Upper lobe of right lung (tissue), 1 donor: Measurements from ENCODE around the gene C2orf81. TPM values are rescaled to one million over a fixed set of nuclear protein-coding genes. Genes with fewer than 3 reads are reported as not detected.
A peak's percentile ranks its signal among the peaks of the same experiment; 100 is the strongest.

Experiments
- ATAC-seq: fragments of 200-7000 bp; cut with Tn5 transposase; one replicate; pipeline ENCODE4 v1.9.1; 2020; ENCODE audit warnings: mild to moderate bottlenecking, moderate library complexity
- DNase-seq: peaks from one replicate; pipeline ENCODE4 v3.0.0-alpha.2; 2020
- H3K27ac ChIP-seq: fragments of 200-600 bp; one replicate; pipeline ENCODE4 v1.8.0; 2022
- H3K27me3 ChIP-seq: fragments of 200-600 bp; one replicate; pipeline ENCODE4 v1.8.0; 2022; ENCODE audit warnings: mild to moderate bottlenecking
- H3K36me3 ChIP-seq: fragments of 200-600 bp; one replicate; pipeline ENCODE4 v1.8.0; 2022
- H3K4me1 ChIP-seq: fragments of 200-600 bp; one replicate; pipeline ENCODE4 v1.8.0; 2022
- H3K4me3 ChIP-seq: fragments of 200-600 bp; one replicate; pipeline ENCODE4 v1.8.0; 2022; ENCODE audit warnings: mild to moderate bottlenecking
- H3K9me3 ChIP-seq: fragments of 200-600 bp; one replicate; pipeline ENCODE4 v1.8.0; 2022
- CTCF ChIP-seq: fragments of 200-600 bp; IDR thresholded peaks from one replicate; pipeline ENCODE4 v1.8.0; 2022; ENCODE audit warnings: antibody characterized with exemption
- intact Hi-C: fragments of 100-400 bp; cut with DNase I; formaldehyde crosslinking; loops from one replicate; pipeline ENCODE4 v1.11.0; 2022
- total RNA-seq: library from RNA; stranded (reverse); fragmentation: NEBNext Ultra II Directional; extraction: Animal tissue kit (Norgen Biotek cat#: 25700); gene quantifications from one replicate; pipeline ENCODE4 v1.2.1, GENCODE V29; 2021
- donor health status: DM: no; HTN: yes; CAD: no; lungs with severe emphysema.

The C2orf81 gene
- total RNA-seq, 1 donor from 2014 or later, result 2.1 TPM

DNA sequence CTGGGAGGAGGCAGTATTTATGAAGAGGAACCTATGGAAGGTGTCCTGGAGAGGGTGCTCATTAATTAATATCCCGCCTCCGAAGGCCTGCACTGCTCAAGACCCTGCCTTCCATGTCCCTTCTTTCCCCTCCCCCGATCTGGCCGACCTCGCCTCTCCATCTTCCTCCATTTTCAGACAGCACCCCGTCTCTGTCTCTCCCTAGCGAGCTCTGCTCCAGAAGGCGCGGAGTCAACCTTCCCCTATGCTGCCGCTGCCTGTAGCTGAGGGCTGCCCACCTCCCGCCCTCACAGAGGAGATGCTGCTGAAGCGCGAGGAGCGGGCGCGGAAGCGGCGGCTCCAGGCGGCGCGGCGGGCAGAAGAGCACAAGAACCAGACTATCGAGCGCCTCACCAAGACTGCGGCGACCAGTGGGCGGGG lies 35.7 kb upstream of the C2orf81 start:
- H3K4me3 ChIP-seq, result peak overlapping the region; percentile 90
- ATAC-seq, result no peak
- H3K4me1 ChIP-seq, result peaks cover 33% of the 10 kb centered on the region
- intact Hi-C loops, result no loop called here
- DNase-seq, result no peak
- H3K36me3 ChIP-seq, result peaks cover 12% of the 10 kb centered on the region
- no peak for TF ChIP-seq CTCF
- no peaks in the 10 kb centered on the region for H3K9me3 ChIP-seq
- peak overlapping the region; percentile 97 for H3K27ac ChIP-seq
- no peaks in the 10 kb centered on the region for H3K27me3 ChIP-seq

DNA sequence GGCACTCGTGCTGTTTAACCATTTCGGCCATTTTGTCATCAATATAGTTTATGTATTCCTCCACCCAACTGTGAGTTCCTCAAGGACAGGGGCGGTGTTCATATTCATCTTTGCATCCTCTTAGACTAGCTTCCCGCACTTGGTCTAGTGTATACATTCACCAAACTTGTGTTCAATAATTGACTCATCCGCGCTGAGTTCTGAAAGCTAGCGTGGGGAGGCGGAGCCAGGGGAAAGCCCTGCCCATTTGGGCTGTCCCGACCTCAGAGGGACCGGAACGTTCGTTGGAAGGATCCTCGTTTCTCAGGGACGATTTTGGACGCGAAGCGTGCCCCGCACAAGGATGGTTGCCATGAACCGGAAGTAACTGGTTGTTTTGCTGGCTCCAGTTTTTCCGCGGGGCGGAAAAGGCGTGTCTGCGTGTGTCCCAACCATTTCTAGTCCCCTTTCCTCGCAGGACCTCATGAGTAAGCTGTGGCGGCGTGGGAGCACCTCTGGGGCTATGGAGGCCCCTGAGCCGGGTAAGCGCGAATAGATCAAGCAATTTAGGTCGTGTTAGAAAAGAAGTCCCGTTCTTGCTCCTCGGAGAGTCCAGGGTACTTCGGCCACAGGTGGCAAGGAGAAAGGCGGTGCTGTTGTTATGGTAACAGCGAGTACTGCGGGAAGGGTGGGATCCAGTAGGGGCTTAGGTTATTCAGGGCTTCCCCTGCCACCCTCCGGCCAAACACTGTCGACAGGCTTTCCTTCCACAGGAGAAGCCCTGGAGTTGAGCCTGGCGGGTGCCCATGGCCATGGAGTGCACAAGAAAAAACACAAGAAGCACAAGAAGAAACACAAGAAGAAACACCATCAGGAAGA lies 33.5 kb upstream of the C2orf81 start, which contains the start of gene INO80B:
TSS of gene INO80B (plus strand) at position 434 of the 858 bp plus-strand sequence. CDS start at position 464, 30 bp downstream.
- H3K4me3 ChIP-seq, result peak within 1 kb of the TSS; percentile 71
- H3K27me3 ChIP-seq, result no peaks in the 10 kb centered on the region
- TF ChIP-seq CTCF, result no peak
- DNase-seq (peak; percentile 96), ATAC-seq (peak; percentile 81)
- H3K27ac ChIP-seq, result peak within 1 kb of the TSS; percentile 75
- H3K9me3 ChIP-seq, result no peaks in the 10 kb centered on the region
- intact Hi-C loops, result no loop called here
- no peaks in the 10 kb centered on the region for H3K36me3 ChIP-seq
- peaks cover 33% of the 10 kb centered on the region for H3K4me1 ChIP-seq

- H3K27ac ChIP-seq, result no peak overlapping the region
- no peaks in the 10 kb centered on the region for H3K36me3 ChIP-seq
- no peak for DNase-seq
- H3K27me3 ChIP-seq, result no peaks in the 10 kb centered on the region
- no peak for TF ChIP-seq CTCF
- peaks cover 8% of the 10 kb centered on the region for H3K4me1 ChIP-seq
- intact Hi-C loops, result no loop called here
- H3K4me3 ChIP-seq, result no peak overlapping the region
- H3K9me3 ChIP-seq, result no peaks in the 10 kb centered on the region
- no peak for ATAC-seq
Measured at GRCh38 chr2:74450570-74451190, 29.3 kb upstream of the C2orf81 start.

GRCh38 chr2:74448771-74449170 lies 27.4 kb upstream of the C2orf81 start:
- H3K4me3 ChIP-seq, result no peak overlapping the region
- no peak for DNase-seq
- no peaks in the 10 kb centered on the region for H3K4me1 ChIP-seq
- no peak for ATAC-seq
- H3K27ac ChIP-seq, result no peak overlapping the region
- H3K9me3 ChIP-seq, result no peaks in the 10 kb centered on the region
- intact Hi-C loops, result no loop called here
- no peak for TF ChIP-seq CTCF
- no peaks in the 10 kb centered on the region for H3K27me3 ChIP-seq
- no peaks in the 10 kb centered on the region for H3K36me3 ChIP-seq

DNA sequence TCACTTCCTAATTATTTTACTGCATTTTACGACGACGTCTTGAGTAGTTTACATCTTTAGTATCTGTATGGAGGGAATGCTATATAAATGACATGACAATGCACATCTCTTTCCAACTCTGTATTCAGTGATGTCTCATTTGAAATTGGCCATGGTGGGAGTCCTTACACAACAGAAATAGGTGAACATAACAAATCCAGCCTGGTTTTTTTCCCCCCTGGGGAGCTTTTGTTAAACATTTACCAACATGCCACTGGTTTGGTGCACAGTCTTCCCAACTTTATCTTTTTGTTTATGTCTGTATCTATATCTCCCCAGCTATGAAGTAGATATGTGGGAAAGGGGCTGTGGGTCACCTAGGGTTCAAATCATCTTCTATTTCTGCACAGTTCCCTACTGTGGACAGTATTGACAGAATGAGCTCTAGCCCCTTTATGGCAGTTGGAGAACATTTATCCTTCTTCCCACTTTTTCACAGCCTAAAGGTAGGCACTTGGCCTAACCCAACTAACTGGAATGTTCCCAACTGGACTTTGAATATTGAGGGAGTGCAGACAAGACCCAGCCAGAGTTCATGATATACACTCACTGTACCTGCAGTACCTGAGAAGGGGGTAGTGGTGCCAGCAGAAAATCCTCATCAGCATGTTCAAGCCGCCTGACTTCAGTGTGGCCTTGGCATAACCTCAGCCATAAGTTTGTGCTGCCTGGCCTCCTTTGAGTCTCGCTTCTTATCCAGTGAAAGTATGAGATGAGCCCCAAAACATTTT lies 26.0 kb upstream of the C2orf81 start:
- intact Hi-C loops, result no loop called here
- H3K27me3 ChIP-seq, result peaks cover 2% of the 10 kb centered on the region
- ATAC-seq (no peak), DNase-seq (no peak)
- H3K9me3 ChIP-seq, result no peaks in the 10 kb centered on the region
- no peaks in the 10 kb centered on the region for H3K36me3 ChIP-seq
- H3K27ac ChIP-seq, result no peak overlapping the region
- no peaks in the 10 kb centered on the region for H3K4me1 ChIP-seq
- TF ChIP-seq CTCF, result no peak
- H3K4me3 ChIP-seq, result no peak overlapping the region
